NCI-H2196 (cell line): ENCODE measurements around the gene SULT4A1.

Experiments
- DNase-seq: peaks from one replicate; lab custom pipeline; 2025; ENCODE audit not compliant: unreplicated experiment; lab: John Stamatoyannopoulos, UW

The SULT4A1 gene

GRCh38 chr22:43812149-43812842 is 50.0 kb downstream of the SULT4A1 start, which contains the start of gene EFCAB6:
EFCAB6 (minus strand) TSS chr22:43812305; CDS start chr22:43782318, 29,987 bp downstream.
- peak; percentile 96 for DNase-seq

GRCh38 chr22:43811777-43812148 is 50.5 kb downstream of the SULT4A1 start:
- DNase-seq = peak; percentile 35

- no peak for DNase-seq
Observed at GRCh38 chr22:43802897-43803495, 59.3 kb downstream of the SULT4A1 start.

GRCh38 chr22:43800970-43801369 is 61.3 kb downstream of the SULT4A1 start:
- no peak for DNase-seq

GRCh38 chr22:43798492-43798891 is 63.8 kb downstream of the SULT4A1 start:
- no peak for DNase-seq

GRCh38 chr22:43796567-43796966 is 65.7 kb downstream of the SULT4A1 start:
- peak; percentile 45 for DNase-seq

GRCh38 chr22:43795320-43795719 is 67.0 kb downstream of the SULT4A1 start:
- DNase-seq = no peak

- no peak for DNase-seq
Observed at GRCh38 chr22:43792905-43793304, 69.4 kb downstream of the SULT4A1 start.

GRCh38 chr22:43789452-43789851 is 72.9 kb downstream of the SULT4A1 start:
- peak; percentile 23 for DNase-seq

GRCh38 chr22:43783777-43784176 is 78.5 kb downstream of the SULT4A1 start:
- DNase-seq = no peak

GRCh38 chr22:43782448-43782847 is 79.9 kb downstream of the SULT4A1 start:
- DNase-seq = no peak

GRCh38 chr22:43777286-43777685 is 85.0 kb downstream of the SULT4A1 start:
- DNase-seq = no peak

- no peak for DNase-seq
Observed at GRCh38 chr22:43776081-43776670, 86.1 kb downstream of the SULT4A1 start.
